ENCODE measurements around the gene PRC1.
"Not testable (repeated sequence)": the region's sequence is repeated elsewhere in the genome, so short reads cannot be mapped to it uniquely, and the experiment has no call there.

Gene PRC1

GRCh38 chr15:90931828-90932659, 62.3 kb downstream of the PRC1 start, which contains the start of gene HDDC3:
Gene HDDC3 (minus strand): TSS chr15:90932549. CDS start chr15:90932540, 9 bp downstream.
- peak; percentile 95 for DNase-seq

GRCh38 chr15:90931575-90931827, 62.8 kb downstream of the PRC1 start:
- DNase-seq = no peak

DNA sequence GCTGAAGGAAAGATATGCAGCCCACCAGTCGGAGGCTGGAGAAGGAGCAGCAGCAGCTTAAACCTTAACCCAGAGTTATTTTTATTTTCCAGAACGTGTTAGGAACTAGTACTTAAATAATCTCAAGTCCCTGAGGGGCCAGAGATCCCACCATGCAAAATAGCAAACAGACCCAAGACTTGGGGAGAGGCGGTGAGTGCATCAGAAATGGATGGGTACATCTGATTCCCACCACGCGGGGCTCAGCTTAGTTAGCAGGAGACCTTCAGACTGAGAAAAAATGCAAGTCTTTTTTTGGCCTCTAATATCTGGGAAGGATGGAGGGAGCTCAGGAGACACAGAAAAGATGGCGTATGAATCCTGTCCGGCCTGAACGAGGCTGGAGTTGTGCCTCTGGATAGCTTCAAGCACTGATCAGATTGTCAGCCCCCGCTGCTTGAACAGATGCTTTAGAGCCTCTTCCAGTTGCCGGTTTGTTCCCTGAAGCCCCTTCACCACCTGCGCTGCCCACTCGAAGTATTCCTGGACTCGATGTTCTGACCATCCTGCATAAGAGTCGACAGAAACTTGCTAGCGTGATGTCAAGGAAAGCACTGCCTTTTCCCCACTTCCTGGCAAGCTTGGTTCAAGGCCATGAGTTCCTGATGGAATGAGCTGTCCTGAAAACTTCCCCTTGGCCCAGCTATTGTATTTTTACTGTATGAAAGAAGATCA, 63.3 kb downstream of the PRC1 start:
- DNase-seq = peak; percentile 5

GRCh38 chr15:90929246-90930019, 64.9 kb downstream of the PRC1 start:
- no peak for DNase-seq

- not testable (repeated sequence) for DNase-seq
Measured at GRCh38 chr15:90928106-90928505, 66.2 kb downstream of the PRC1 start.

GRCh38 chr15:90926766-90927165, 67.6 kb downstream of the PRC1 start:
- DNase-seq = not testable (repeated sequence)

DNA sequence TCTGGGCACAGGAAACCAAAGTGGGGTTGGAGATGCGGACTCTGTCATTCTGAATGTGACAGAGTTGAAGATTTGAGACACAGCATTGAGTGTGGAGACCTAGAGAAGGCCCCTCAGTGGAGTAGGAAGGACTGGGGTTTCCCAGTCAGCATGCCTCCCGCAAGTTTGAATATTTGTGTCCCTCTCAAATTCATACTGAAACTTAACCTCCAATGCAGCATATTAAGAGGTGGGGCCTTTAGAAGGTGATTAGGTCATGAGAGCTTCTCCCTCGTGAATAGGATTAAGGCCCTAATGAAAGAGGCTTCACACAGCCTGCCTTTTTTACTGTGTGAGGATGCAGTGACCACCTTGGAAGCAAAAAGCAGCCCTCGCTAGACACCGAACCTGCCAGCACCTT, 70.0 kb downstream of the PRC1 start:
- DNase-seq = no peak

GRCh38 chr15:90922712-90923322, 71.5 kb downstream of the PRC1 start:
- DNase-seq = not testable (repeated sequence)

DNA sequence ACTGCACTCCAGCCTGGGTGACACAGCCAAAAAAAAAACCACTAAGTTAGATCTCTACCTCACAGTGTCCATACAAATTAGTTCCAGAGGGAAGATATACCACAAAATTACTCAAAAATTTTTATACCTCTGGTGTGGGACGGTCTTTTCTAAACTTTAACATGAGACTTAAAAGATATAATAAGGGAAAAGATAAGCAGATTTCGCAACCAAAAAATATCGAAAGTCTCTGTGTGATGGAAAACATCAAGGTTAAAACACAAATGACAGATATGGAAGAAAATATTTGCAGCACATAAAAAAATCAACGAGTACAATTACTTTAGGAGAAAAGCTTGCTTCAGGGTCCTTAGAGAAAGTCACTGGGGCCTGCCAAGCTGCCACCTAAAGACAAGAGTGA, 72.4 kb downstream of the PRC1 start:
- no peak for DNase-seq

DNA sequence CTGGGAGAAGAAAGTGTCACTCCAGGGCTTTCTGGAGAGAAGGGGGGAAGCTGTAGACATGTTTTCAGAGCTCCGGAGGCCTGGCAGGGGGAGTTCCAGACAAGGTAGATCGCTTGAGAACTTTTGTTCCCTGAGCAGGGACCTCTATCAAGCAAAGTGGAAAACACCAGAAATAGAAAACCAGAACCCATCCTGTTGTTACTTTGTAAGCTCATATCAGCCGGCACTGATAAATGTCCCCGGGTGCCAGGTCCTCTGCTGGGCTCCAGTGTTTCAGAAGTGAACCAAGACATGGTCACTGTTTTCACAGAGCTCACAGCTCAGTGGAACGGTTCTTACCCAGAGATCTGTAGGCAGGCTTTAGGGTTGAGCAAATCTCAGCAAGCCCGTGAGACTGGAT, 75.5 kb downstream of the PRC1 start:
- DNase-seq = no peak

DNA sequence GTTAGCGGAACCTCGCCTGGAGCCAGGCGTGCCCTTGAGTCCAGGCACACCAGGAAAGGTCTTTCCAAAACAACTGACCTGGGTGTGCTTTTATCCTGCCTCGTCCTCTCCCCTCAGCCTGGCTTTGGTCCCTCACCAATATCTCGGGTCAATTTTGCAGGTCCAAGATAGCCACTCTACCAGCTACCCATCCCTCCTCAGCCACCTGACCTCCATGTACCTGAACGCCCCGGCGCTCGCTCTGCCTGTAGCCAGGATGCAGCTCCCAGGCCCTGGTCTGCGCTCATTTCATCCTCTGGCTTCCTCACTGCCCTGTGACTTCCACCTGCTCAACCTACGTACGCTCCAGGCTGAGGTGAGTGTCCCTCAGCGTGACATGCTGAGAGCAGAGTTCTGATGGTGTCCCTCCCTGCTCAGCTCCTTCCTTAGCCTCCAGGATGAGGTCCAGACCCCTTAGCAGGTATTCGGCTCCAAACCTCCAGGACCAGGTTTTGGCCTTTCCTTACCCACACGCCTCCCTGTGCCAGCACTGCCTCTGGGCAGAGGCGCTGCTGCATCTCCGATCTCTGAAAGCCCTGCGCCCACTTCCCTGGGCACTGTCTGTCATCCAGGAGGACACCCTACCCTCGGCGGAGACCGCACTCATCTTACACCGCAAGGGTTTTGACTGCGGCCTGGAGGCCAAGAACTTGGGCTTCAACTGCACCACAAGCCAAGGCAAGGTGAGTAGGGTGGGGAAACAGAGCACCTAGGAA, 76.1 kb downstream of the PRC1 start:
- no peak for DNase-seq

GRCh38 chr15:90917569-90917968, 76.8 kb downstream of the PRC1 start:
- no peak for DNase-seq

DNA sequence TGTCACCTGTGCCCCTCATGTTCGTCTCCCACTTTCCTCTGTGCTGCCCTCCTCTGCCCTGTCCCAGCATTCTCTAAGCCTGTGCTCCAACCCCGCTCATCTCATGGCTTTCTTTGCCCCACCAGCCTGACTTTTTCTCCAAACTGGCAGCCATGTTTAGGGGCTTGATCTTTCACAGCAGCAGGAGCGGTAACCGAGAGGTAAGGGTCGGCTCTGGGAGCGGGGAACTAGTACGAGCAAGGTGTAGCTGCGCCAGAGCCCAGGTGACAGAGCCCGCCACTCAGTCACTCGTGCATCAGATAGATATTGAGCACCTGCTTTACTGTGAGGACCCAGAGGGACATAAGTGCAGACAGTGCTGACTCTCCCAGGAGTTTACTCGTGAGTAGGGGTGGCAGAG, 77.9 kb downstream of the PRC1 start:
- no peak for DNase-seq

All from NCI-H2171 (cell line).